Subcutaneous adipose tissue (tissue), 4 donors: ENCODE data around the gene TSPAN4. TPM values are rescaled to one million over a fixed set of nuclear protein-coding genes. Genes with fewer than 3 reads are reported as not detected.

Source experiments
- CTCF ChIP-seq: fragments of 450-650 bp; IDR thresholded peaks from one replicate; pipeline ENCODE4 v1.5.1; 2016; ENCODE audit warnings: low read depth, mild to moderate bottlenecking, control low read depth, antibody characterized with exemption, moderate library complexity
- total RNA-seq, 4 donors: library from RNA; depleted of rRNA; stranded (reverse); fragments of >200 nt; gene quantifications; one replicate each; pipeline ENCODE4 v1.1.0, GENCODE V29; 2016

Gene TSPAN4
- total RNA-seq, 4 donors from 2014 or later = 67.0 to 219 (median 185) TPM

- no peak for TF ChIP-seq CTCF
These were observed 8.4 kb downstream of the TSPAN4 start for GRCh38 chr11:850775-851763.

GRCh38 chr11:852762-853161, 10.1 kb downstream of the TSPAN4 start:
- TF ChIP-seq CTCF = no peak

GRCh38 chr11:853682-854448, 11.2 kb downstream of the TSPAN4 start:
- no peak for TF ChIP-seq CTCF

GRCh38 chr11:854601-855329, 12.1 kb downstream of the TSPAN4 start:
- TF ChIP-seq CTCF = no peak

GRCh38 chr11:855330-855674, 12.7 kb downstream of the TSPAN4 start:
- TF ChIP-seq CTCF = no peak

- TF ChIP-seq CTCF = no peak
These were observed 13.1 kb downstream of the TSPAN4 start for GRCh38 chr11:855796-856195.

- no peak for TF ChIP-seq CTCF
These were observed 13.7 kb downstream of the TSPAN4 start for GRCh38 chr11:856397-856796.
